IPS-18c (cell line): ENCODE data around the gene SIGLEC1.
A peak's percentile ranks its signal among the peaks of the same experiment; 100 is the strongest.

ENCODE experiments used
- H3K4me3 ChIP-seq: 2 replicates; pipeline ENCODE4 v1.7.0; 2013; ENCODE audit warnings: low read depth, mild to moderate bottlenecking, low read length, moderate library complexity; ENCODE audit not compliant: insufficient read depth
- H3K9me3 ChIP-seq: one replicate; pipeline ENCODE4 v1.6.1; 2013; ENCODE audit warnings: mild to moderate bottlenecking, low read length, moderate library complexity; ENCODE audit not compliant: control insufficient read depth, insufficient read depth

The SIGLEC1 gene

GRCh38 chr20:3732327-3733118 is 20.1 kb upstream of the SIGLEC1 start, which contains the start of gene HSPA12B:
HSPA12B (plus strand) TSS chr20:3732685; CDS start chr20:3738675, 5,990 bp downstream.
- no peaks in the 10 kb centered on the region for H3K9me3 ChIP-seq
- peak within 1 kb of the TSS; percentile 34; the same call in 1 of the 2 replicates for H3K4me3 ChIP-seq

- no peaks in the 10 kb centered on the region for H3K9me3 ChIP-seq
- no peak overlapping the region for H3K4me3 ChIP-seq
These were observed 19.5 kb upstream of the SIGLEC1 start for GRCh38 chr20:3731944-3732326.

GRCh38 chr20:3730803-3731672 is 18.6 kb upstream of the SIGLEC1 start:
- no peaks in the 10 kb centered on the region for H3K9me3 ChIP-seq
- no peak overlapping the region for H3K4me3 ChIP-seq

GRCh38 chr20:3729811-3730540 is 17.6 kb upstream of the SIGLEC1 start:
- H3K4me3 ChIP-seq: no peak overlapping the region

GRCh38 chr20:3729378-3729777 is 17.0 kb upstream of the SIGLEC1 start:
- H3K9me3 ChIP-seq: no peaks in the 10 kb centered on the region
- H3K4me3 ChIP-seq: no peak overlapping the region

More at GRCh38 chr20:3729811-3730540, 17.6 kb upstream of the SIGLEC1 start:
- no peaks in the 10 kb centered on the region for H3K9me3 ChIP-seq

GRCh38 chr20:3728876-3729275 is 16.5 kb upstream of the SIGLEC1 start:
- H3K9me3 ChIP-seq: no peaks in the 10 kb centered on the region
- H3K4me3 ChIP-seq: no peak overlapping the region

GRCh38 chr20:3728354-3728753 is 16.0 kb upstream of the SIGLEC1 start:
- H3K9me3 ChIP-seq: no peaks in the 10 kb centered on the region
- H3K4me3 ChIP-seq: no peak overlapping the region

GRCh38 chr20:3727401-3728021 is 15.1 kb upstream of the SIGLEC1 start:
- no peak overlapping the region for H3K4me3 ChIP-seq

GRCh38 chr20:3724356-3724755 is 12.0 kb upstream of the SIGLEC1 start:
- no peak overlapping the region for H3K4me3 ChIP-seq

More at GRCh38 chr20:3727401-3728021, 15.1 kb upstream of the SIGLEC1 start:
- H3K9me3 ChIP-seq: no peaks in the 10 kb centered on the region

GRCh38 chr20:3723284-3723683 is 10.9 kb upstream of the SIGLEC1 start:
- H3K4me3 ChIP-seq: no peak overlapping the region
- no peaks in the 10 kb centered on the region for H3K9me3 ChIP-seq

More at GRCh38 chr20:3724356-3724755, 12.0 kb upstream of the SIGLEC1 start:
- no peaks in the 10 kb centered on the region for H3K9me3 ChIP-seq

- no peaks in the 10 kb centered on the region for H3K9me3 ChIP-seq
- H3K4me3 ChIP-seq: no peak overlapping the region
These were observed 9.5 kb upstream of the SIGLEC1 start for GRCh38 chr20:3721912-3722311.

GRCh38 chr20:3720626-3721025 is 8.2 kb upstream of the SIGLEC1 start:
- Histone ChIP-seq H3K4me3 (no peak overlapping the region), H3K9me3 (no peaks in the 10 kb centered on the region)

- Histone ChIP-seq H3K4me3 (no peak overlapping the region), H3K9me3 (no peaks in the 10 kb centered on the region)
These were observed 7.7 kb upstream of the SIGLEC1 start for GRCh38 chr20:3720068-3720467.

- Histone ChIP-seq H3K4me3 (no peak overlapping the region), H3K9me3 (no peaks in the 10 kb centered on the region)
These were observed 6.6 kb upstream of the SIGLEC1 start for GRCh38 chr20:3719046-3719445.

- no peak overlapping the region for H3K4me3 ChIP-seq
These were observed 3.9 kb upstream of the SIGLEC1 start for GRCh38 chr20:3716195-3716834.

GRCh38 chr20:3714092-3714491 is 1.7 kb upstream of the SIGLEC1 start:
- Histone ChIP-seq H3K9me3 (peaks cover 2% of the 10 kb centered on the region), H3K4me3 (no peak overlapping the region)

More at GRCh38 chr20:3716195-3716834, 3.9 kb upstream of the SIGLEC1 start:
- no peaks in the 10 kb centered on the region for H3K9me3 ChIP-seq
